A549 (cell line): Measurements from ENCODE around the gene PNPLA8.

Experiments used
- CEBPB ChIP-seq, 2 experiments: fragments of >200 bp in 1 of 2; sonication (Bioruptor Twin) in 1 of 2; formaldehyde crosslinking in 1 of 2; IDR thresholded peaks; 2 replicates each; pipeline ENCODE4 v1.6.1; 2012 to 2016
- CHD2 ChIP-seq: fragments of 150-350 bp; IDR thresholded peaks from 2 replicates; pipeline ENCODE4 v1.6.1; 2014; ENCODE audit warnings: low read length; ENCODE audit not compliant: partially characterized antibody
- ELK1 ChIP-seq: fragments of 150-350 bp; IDR thresholded peaks from 2 replicates; pipeline ENCODE4 v1.6.1; 2014; ENCODE audit warnings: low read depth, mild to moderate bottlenecking, low read length
- GATA3 ChIP-seq: IDR thresholded peaks from 2 replicates; pipeline ENCODE4 v1.6.1; 2012; ENCODE audit warnings: borderline replicate concordance
- JUN ChIP-seq, 2 experiments: fragments of >200 bp; sonication (Bioruptor Twin); formaldehyde crosslinking; IDR thresholded peaks; 2 replicates in 1 of 2; 3 replicates in 1 of 2; pipeline ENCODE4 v1.6.1; 2016 to 2017
- KDM1A ChIP-seq: fragments of 200-600 bp; sonication (generic); IDR thresholded peaks from 2 replicates; pipeline ENCODE4 v1.6.1; 2016; ENCODE audit warnings: low read depth, mild to moderate bottlenecking
- POLR2A ChIP-seq: IDR thresholded peaks from 2 replicates; pipeline ENCODE4 v1.6.1; 2012; ENCODE audit warnings: mild to moderate bottlenecking, low read length
- TF ChIP-seq, protein P1 (sequence below): fragments of >200 bp; sonication (Bioruptor Twin); formaldehyde crosslinking; IDR thresholded peaks from 3 replicates; pipeline ENCODE4 v1.5.1; 2016
- TF ChIP-seq, protein P2 (sequence below): fragments of 200-600 bp; sonication (generic); IDR thresholded peaks from 2 replicates; pipeline ENCODE4 v1.6.1; 2016; ENCODE audit warnings: antibody characterized with exemption, mild to moderate bottlenecking, moderate library complexity

- TF ChIP-seq, protein P1, sequence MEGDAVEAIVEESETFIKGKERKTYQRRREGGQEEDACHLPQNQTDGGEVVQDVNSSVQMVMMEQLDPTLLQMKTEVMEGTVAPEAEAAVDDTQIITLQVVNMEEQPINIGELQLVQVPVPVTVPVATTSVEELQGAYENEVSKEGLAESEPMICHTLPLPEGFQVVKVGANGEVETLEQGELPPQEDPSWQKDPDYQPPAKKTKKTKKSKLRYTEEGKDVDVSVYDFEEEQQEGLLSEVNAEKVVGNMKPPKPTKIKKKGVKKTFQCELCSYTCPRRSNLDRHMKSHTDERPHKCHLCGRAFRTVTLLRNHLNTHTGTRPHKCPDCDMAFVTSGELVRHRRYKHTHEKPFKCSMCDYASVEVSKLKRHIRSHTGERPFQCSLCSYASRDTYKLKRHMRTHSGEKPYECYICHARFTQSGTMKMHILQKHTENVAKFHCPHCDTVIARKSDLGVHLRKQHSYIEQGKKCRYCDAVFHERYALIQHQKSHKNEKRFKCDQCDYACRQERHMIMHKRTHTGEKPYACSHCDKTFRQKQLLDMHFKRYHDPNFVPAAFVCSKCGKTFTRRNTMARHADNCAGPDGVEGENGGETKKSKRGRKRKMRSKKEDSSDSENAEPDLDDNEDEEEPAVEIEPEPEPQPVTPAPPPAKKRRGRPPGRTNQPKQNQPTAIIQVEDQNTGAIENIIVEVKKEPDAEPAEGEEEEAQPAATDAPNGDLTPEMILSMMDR: no peak
- TF ChIP-seq, protein P2, sequence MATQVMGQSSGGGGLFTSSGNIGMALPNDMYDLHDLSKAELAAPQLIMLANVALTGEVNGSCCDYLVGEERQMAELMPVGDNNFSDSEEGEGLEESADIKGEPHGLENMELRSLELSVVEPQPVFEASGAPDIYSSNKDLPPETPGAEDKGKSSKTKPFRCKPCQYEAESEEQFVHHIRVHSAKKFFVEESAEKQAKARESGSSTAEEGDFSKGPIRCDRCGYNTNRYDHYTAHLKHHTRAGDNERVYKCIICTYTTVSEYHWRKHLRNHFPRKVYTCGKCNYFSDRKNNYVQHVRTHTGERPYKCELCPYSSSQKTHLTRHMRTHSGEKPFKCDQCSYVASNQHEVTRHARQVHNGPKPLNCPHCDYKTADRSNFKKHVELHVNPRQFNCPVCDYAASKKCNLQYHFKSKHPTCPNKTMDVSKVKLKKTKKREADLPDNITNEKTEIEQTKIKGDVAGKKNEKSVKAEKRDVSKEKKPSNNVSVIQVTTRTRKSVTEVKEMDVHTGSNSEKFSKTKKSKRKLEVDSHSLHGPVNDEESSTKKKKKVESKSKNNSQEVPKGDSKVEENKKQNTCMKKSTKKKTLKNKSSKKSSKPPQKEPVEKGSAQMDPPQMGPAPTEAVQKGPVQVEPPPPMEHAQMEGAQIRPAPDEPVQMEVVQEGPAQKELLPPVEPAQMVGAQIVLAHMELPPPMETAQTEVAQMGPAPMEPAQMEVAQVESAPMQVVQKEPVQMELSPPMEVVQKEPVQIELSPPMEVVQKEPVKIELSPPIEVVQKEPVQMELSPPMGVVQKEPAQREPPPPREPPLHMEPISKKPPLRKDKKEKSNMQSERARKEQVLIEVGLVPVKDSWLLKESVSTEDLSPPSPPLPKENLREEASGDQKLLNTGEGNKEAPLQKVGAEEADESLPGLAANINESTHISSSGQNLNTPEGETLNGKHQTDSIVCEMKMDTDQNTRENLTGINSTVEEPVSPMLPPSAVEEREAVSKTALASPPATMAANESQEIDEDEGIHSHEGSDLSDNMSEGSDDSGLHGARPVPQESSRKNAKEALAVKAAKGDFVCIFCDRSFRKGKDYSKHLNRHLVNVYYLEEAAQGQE: no peak
- TF ChIP-seq CHD2 (no peak), CEBPB (IDR thresholded peaks at IDR 0.05) (no peak), POLR2A (no peak), ELK1 (no peak), KDM1A (no peak), JUN (IDR thresholded peaks at IDR 0.05) (no peak), GATA3 (no peak)
Observed at GRCh38 chr7:108561047-108561619, 35.2 kb upstream of the PNPLA8 start.
